Measurements from ENCODE around the gene NCKIPSD.

NCKIPSD gene

GRCh38 chr3:48624767-48625166 is 60.9 kb downstream of the NCKIPSD start:
- no peak for TF ChIP-seq CTCF (IDR thresholded peaks at IDR 0.05)

- TF ChIP-seq CTCF (IDR thresholded peaks at IDR 0.05), result no peak
Observed at GRCh38 chr3:48623851-48624547, 61.7 kb downstream of the NCKIPSD start.
